GM19452 (cell line): ENCODE measurements around the gene THRB.

Experiments used
- ATAC-seq: cut with Tn5 transposase; IDR thresholded peaks from one replicate; pipeline ENCODE4 v1.9.1; 2021; ENCODE audit not compliant: unreplicated experiment

Gene THRB

DNA sequence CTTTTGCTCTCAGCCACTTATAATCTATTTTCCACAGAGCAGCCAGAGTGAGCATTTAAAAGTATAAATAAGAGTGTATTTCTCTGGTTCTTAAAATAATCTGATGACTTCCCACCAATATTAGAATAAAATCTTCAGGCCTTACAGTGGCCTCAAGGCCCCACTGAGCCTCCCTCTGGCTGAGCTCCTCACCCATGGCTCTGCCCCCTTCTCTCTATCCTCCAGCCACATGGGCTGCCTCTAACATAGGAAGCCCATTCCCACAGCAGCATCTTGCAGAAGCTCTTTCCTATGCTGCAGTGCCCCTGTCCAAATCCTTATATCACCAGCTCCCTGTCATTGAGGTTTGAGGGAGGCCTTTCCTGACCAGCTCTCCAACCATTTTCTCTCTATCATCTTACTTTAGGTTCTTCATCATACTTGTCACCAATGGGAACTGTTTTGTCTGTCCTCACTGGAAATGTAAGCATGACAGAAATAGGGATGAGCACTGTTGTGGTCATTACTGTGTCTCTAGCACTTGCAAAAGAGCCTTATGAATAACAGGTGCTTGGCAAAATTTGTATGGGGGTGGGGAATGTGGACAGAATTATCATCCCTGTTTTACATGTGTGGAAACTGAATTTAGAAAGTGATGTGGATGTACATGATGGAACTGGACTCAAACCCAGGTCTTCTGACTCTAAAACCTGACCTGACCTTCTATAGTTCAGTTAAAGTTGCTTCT lies 299.0 kb downstream of the THRB start:
- no peak for ATAC-seq

DNA sequence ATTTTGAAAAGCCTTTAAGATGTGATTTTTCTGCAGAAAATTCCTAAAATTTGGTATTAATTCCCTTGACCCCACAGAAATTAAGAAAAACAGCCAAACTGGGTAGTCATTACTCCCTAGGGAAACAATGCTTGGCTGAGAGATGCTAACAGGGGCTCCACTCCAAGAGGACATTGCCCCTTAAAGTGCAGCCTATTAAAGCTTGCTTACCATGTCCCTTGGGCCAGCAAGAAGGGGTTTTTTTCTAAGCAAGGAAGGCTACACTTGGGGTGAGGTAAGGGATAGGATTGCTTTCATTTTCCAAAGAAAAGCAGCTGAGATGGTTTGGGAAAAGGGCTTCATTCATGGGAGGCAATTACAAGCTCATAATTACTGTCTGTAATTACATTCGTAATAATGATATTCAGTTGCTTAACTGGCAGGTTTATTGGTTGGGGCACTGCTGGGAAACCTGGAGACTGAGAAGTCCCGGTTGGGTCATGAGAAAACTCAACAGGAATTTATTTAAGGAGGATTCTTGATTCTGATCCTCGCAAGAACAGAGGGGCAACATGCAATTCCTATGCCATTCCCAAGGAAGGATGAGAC lies 302.1 kb downstream of the THRB start:
- no peak for ATAC-seq

DNA sequence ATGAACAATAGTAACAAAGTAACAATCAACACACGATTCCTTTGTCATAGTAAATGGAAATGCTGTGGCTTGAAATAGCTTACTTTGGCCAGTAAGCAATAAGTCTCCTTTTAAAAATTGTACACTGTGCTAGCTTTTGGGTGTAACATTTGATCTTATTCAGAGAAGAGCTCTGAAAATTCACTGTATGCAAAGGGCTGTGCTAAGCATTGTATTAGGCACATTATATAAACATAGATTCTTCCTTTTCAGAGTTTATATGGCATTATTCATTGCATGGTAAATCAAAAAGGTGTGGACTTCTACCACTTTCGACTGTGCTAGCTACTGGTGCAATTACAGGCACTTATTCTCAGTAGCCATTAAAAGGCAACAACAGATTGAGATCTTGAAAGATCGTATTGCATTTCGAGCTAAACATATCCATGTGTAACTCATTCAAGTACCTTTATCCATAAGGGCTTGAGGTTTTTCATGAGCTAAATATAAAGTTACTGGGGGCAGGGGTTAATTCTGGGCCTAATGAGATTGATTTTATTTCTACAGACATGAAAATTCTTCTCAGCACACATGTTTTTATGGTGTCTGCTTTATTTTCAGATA lies 302.7 kb downstream of the THRB start:
- ATAC-seq = no peak

DNA sequence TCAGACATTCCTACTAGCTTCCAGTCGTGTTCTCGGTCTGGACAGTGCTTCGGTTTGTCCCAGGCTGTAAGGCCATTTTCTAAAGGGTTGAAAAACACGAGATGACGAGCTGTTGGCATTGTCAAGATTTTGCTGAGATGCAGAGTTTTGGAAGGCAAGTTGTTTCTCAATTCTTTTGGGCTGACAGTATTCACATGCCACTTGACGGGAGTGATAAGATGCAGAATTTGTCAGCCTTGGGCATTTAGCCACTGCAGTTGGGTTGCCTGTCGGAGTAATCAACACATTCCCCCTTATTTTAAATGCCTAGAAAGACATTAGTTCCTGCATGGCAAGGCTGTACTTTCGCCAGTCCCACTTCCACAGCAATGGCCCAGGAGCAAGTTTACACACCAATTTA lies 304.4 kb downstream of the THRB start:
- ATAC-seq = no peak

DNA sequence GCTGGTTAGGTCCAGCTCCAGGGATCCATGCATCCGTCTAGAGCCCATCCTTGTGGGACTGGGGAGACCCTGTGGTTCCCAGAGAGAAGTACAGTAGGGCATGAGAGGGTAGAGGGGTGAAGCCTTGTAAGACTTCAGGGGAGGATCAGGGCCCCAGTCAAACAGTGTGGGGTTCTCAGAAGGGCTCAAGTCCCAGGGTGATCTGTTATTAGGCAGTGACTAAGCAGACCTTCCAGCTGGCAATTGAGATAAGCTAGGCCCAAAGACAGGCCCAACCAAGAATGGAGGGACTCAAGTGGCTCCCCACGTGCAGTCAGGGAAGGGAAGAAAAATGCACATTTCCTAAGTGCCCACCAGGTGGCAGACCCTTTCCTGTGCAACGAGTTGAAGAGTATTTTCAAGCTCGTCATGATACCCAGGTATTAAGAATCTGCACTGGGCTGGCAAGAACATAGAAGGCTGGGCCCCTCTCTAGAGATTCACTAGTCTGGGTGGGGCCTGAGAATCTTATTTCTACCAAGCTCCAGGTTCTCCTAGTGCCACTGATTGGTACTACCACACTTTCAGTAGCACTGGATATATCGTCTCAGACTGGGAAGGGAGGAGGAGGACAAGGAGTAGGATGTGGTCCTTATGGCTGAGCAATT lies 308.8 kb downstream of the THRB start:
- peak; percentile 88 for ATAC-seq

DNA sequence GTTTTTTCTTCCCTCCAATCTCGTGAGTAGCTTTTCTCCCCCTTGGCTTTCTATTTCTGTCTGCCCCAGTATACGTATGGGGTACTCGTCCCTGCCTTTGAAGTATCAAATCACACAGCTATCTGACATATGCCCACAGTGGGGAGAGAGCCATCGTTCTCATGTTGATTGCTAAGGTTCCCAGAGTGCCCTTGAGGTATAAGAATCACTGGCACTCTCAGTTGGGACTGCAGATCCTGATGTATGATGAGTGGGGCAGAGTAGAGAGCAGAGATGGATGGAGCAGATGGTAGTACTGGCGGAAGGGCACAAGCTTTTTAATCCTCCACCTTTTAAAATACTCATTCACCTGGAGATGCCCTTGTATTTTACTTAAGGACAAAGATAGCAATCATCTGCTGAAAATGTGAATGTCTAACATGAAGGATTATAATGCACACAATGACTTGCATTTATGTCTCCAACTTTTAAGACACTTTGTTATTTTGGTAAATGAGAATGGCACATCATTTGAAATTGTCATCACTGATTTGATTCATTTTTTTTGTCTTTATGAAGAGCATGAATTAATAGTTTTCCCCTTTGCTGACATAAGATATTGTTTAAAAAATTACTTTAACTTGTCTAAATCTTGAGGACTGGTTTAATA lies 310.0 kb downstream of the THRB start:
- ATAC-seq = no peak

DNA sequence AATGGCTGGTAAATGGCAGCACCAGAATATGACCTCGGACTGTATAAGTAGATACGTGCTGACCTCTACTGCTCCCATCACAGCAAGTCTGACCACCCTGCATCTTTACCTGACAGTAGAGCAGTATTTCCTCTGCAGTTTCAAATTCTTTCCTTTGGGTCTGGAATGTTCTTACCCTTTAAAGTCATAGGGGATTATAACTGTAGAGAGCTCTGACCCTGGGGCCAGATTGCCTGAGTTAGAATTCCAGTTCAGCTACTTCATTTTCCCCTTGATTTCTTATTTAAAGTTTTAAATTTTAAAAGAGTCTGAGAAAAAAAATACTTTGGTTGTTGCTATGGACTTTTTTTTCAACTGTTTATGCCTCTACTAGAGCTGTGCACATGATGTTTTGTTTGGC lies 311.9 kb downstream of the THRB start:
- ATAC-seq = no peak

DNA sequence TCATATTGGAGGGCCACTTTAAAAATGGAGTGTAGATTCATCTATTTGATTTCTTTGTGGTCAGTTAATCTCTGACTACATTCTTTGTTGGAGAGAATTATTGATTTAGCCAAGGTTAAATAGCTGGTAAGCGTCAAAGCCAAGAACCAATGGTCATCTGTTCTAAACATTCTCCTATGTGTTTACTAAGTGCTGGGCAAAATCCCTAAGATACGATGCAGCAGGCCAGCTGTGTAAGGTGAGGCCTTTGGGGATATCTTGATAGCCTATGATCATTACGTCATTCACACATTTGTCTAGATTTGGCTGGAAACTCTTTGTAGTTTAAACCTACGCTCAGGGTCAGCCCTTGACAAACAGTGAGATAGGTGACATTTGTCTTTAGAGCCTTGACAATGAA lies 313.4 kb downstream of the THRB start:
- ATAC-seq = no peak

DNA sequence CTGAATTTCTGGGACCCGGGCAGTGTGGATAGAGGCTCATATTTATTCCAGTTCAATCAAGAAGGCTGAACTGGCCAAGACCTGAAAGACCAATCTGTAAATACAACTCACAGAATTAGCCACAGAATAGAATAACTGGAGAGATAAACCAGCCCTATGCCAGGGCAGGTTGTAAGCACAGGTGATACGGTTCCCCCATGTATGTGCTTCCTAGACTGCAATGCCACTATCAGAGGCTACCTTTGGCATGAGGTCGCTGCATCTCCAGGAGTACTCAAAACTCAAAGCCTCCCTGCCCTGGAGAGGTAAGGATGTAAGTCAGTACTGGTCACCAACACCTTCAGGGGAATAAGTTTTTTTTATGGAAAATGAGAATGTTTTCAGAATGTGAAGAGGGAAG lies 314.0 kb downstream of the THRB start:
- ATAC-seq = no peak

DNA sequence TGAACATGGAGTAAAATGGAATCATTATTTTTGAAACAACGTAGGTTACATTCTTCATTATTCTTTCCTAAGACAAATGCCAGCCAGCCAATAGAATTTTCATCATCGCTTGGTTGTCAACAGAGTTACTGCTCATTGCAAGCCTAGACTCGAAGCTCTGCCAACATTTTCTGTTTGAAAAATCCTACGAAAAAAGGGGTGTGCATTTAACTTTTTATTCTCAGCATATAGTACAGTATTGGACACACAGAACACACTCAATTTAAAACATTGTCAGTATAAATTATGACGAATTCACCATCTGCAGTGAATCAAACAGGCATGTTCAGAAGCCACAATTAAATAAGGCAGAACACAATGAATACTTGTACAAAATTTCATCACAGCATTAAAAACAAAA lies 317.4 kb downstream of the THRB start:
- ATAC-seq = no peak

DNA sequence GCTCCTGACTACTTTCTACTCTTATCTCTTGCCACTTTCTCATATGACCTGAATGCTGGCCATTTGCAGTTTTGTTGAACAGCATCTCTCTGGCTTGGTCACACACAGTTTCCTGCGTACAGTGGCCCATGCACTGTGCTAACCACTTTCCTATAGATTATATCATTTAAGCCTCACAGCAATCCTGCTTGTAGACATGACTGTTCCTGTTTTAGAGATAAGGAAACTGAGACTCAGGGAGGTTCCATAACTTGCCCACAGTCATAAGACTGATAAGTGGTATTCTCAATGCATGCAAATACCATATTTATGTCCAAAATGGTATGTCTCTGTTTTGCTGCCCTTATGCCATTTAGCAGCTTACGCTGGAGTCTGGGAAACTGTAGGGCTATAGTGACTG lies 320.0 kb downstream of the THRB start:
- no peak for ATAC-seq

DNA sequence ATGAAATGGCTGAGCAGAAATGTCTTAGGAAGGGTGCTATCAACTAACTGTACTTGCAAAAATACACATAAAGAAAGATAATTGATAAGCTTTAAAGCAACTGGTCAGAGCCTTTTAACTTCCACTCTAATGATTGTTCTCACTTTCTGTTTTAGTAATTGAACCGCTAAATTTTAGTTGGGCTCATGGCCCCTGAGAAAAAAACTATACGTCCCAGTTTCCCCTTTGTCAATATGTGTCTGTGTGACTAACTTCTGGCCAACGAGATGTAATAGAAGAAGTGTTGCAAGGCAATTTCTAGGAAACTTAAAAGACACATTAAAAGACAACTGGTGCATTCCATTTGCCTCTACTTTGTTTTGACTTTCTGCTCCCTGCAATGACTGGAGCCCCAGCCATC lies 325.7 kb downstream of the THRB start:
- ATAC-seq = no peak

DNA sequence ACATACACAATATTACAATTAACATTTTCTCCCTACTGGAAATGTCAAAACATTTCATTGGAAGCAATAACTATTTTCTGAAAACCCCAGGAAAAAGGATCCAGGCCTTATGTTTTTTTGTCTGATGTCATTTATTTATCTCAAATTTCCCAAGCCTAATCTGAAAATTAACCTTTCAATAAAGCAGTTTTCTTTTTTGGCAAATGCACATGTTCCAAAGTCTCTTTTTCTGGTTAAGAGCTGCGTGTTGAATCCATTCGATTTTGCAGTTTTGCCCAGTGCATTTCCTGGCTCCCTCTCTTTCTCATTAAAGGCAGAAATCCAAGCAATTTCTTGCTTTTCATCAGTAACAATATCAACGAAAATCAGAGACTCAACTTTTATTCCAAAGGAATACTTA lies 327.2 kb downstream of the THRB start:
- ATAC-seq = no peak

DNA sequence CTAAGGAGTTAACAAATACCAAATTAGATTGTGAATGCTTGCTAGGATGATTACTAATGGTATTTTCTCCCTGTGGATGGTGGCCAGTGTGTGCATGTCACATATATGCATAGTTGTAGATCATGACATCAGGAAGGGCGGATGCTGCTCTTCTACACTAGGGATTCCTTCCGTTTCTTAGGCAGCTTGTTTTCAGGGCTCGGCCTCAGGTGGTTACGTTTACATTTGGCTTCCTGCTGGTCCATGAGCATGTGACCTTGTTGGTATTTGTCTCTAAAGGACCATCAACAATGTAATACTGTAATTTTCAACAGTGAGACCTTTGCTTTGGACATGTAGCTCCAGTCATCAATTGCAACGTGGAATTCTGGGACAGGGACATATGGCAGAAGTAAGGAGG lies 328.1 kb downstream of the THRB start:
- ATAC-seq = no peak

DNA sequence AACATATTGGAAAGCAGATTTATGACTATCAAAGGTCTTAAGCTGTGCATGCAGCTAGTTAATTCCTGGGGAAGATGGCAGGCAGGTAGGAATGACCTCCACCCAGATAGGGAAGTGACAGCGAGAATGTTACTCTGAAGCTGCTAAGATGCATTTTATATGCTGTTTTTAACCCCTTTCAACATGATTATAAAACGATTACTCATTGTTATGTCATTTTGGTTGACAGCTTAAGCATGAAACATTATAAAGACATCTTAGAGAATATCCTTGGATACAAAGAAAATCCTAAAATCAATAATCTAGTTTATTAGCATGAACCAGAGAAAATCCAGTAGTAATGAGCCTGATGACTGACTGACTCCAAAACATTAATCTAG lies 329.1 kb downstream of the THRB start:
- ATAC-seq = no peak

DNA sequence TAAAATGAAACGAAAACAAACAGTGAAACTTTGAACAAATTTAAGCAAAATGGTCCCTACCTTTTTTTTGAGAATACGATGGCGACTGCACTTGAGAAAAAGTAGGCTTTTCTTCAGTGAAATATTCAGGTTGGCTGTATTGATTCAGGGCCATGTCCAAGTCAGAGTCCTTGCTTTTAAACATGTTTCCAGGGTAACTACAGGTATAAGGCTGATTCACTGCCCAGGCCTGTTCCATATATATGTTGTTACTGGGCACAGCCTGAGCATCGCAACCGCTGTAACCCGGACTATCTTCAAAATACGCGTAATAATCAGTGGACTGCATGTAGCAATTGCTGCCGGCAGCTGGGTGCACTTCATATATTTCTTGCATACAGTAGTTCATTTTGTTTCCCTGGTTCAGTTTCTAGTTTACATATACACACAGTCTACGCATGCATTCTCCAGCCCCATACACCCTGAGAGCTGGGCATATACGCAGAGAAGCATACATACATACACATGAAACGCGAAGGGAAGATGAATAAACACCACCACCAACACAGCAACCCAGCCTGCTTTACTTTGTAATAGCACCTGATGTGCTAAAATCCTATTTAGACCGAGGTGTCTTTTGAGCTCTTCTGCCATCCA lies 329.6 kb downstream of the THRB start:
- no peak for ATAC-seq

DNA sequence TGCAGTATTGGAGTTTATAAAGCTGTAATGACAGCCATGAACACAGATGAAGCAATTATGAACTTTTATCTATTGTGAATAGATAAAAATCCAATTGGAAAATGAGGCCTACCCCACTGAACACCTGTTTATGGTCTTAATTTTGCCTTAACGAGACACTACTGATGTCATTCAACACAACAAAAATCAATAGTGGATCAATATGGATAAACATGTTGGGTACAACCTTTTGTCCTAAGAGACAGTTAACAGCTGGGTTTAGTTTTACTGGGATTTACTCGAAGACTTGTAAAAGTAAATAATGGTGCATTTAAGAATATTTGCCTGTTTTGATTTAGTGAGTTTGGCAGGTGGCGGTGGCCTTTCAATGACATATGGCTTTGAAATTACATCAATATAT lies 331.7 kb downstream of the THRB start:
- no peak for ATAC-seq

DNA sequence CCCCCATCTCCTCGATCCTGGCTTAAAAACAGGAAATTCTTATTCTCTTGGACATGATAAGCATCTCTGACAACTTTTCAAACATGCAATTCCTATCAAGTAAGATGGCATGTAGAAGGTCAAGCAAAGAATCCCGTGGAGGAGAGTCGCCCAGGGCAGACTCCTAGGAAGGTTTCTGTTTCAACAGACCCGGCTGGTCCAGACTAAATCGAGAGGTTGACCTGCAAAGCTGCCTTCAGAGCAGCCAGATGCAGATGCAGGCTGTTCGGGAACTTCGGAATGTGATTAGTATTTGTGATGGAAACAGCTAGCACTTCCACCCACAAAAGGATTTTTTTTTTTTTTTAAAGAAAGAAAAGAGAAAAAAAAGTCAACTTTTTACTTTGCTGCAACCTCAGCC lies 332.8 kb downstream of the THRB start:
- ATAC-seq = no peak

DNA sequence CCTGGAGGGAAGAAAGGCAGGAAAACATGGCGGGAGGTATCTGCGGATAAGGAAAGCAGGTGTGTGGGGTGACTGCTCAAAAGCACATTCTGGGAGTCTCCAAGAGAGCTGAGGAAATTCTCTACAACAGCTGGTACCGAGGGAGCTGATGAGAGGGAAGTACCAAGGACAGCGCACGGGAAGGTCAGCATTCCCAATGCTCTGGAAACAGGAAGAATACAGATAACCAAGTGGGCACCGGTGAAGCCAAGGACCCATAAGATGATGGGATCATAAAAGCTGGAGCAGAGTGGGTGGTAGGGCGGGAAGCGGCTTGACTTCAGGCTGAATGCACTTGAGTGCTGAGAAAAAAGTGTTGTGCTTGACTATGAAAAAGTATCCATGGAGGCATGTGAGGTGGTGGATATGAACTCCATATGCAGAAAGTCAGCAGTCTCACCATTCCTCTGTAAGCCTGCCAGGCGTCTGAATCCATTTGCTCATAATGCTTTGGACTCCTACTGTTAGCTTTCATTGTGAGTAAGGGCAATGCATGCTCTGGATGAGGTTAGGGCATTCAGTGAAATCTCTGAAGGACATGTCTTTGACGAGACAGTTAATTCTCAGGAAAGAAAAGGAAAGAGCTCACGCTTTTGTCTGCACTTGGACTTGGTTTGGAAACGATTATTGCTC lies 334.1 kb downstream of the THRB start:
- ATAC-seq = no peak

DNA sequence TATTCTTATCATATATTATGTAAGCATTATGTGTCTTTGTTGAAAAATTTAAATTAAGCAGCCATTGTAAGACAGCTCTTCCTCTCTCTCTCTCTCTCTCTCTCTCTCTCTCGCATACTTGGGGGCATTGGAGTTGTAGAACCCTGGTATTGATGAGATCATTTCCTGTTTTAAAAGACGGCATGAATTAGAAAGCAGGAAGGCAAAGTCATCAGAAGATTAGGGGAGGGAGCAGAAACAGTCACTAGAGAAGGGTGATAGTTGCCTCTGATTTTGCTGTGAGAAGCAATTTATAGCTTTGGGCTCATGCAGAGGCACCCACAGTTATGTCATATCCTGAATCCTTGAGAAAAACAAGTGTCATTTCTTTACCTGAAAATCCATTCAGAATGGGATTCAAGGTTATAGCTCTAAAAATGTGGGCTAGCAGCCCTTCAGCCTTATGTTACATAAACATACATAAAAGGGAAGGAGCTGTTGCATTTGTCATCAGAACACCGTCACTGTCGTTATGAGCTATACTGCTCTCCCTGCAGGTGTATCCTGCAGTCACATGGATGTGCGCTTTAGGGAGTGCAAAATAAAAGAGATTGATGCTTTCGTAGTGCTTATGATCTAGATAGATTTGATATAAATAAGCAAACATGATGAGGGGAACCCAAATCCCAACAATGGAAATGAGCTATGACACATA lies 335.7 kb downstream of the THRB start:
- no peak for ATAC-seq
